Posterior cingulate gyrus (tissue), 11 donors: ENCODE data around the gene MAP3K12.

Experiments
- DNase-seq, 10 donors: peaks; one replicate each; pipeline versions ENCODE4 v3.0.0 to v3.0.0-alpha.2; 2020 to 2021; ENCODE audit warnings: mixed read lengths in 3 of 10
- intact Hi-C: fragments of 100-400 bp; cut with DNase I; formaldehyde crosslinking; loops from one replicate; pipeline ENCODE4 v1.15.1; 2023

Gene MAP3K12

DNA sequence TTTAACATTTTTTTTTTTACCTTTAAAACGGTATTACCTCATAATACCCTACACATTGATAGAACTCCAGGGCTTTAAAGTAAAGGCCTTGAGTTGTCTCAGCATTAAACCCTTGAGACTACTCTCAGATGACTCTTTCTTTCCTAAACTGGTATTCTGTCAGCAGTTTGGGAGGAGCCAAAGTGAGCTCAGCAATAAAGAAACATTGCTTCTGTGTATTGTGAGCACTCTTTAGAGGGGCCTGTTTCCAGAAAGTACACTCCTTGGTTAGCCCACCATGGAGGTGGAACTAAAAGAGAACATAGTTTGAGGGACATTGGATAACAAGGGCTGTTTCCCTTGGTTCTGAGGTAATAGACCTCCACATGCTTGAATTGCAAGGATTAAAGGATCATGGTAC is 20.4 kb downstream of the MAP3K12 start:
- intact Hi-C loops = no loop called here

DNA sequence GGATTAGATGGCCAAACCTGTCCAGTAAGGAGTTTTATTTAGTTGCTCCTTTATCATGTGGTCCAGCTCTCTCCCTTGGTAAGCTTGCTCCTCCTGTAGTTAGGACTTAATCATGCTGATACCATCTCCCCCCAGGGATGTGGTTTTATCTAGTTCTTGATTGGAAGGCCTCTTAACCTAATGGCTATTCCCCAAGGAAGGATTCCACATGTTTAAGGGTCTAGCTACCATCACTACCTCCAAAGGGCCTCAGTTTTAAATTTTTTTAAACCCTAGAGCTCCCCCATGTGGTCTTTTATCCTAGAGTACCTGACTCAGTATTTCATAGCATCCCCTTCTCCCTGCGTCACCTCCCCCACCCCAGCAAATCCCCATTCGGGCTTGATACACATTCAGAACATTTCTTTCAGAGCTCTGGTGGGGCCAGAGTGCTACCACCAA is 22.5 kb downstream of the MAP3K12 start:
- no peak for DNase-seq
- intact Hi-C loops = no loop called here

More for the DNA sequence above, 20.4 kb downstream of the MAP3K12 start:
- no peak for DNase-seq

DNA sequence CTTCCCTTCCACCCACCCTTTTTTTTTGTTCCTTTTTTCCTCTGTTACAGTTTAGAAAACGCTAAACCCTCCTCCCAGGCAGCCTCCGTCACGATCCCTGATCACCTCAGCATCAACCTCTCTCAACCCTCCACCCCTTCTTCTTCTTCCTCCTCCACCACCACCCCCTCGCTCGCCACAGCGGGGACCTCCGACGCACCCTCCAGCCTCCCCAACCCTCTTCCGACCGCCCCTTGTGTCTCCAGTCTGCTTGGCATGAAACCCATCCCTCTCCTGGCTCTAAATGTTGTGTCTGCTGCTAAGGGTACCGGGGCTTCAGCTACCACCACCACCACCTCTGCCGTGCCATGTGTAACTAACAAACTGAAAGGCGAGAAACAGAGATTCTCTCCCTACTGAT is 24.4 kb downstream of the MAP3K12 start:
- DNase-seq = no peak
- intact Hi-C loops = no loop called here

DNA sequence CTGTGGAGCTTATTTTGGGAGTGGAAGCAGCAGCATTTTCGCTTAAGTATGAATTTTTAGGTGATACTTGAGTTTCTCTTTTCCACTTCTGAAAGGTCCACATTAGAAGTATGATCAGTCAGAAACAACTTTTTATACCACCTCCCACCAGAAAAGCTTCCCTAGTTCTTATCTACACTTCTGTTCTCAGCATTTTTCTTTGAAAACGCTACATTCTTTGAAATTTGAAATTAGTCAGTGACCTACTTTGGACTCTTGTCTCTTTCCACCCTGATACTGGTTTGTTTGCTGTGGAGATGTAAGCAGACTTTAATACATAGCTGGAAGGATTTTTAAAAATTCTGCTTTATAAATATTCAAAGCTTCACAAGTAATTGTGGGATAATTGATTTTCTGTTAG is 25.2 kb downstream of the MAP3K12 start:
- DNase-seq = no peak
- intact Hi-C loops = no loop called here

DNA sequence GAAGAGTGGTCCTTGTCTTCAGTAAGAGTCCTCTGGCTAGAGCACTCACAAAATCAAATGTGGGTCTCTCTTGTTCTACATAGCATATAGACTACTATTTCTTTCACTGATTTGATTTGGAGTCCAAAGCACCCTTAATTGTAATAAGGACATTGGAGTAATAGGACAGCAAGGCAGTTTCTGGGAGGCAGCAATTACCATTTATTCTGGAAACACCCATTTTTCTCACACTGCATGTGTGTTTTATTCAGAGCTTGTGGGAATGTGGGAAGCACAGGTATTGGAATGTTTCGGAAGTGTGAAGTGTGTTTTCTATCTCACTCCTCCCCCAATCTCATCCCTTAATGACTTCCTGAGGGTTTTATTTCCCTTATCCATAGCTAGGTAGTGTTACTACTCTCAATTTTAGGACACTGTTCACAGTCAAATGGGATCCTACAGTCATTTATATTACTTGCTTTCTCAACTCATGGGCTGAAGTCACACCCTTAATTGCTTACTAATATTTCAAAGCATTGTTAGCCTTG is 27.1 kb downstream of the MAP3K12 start:
- DNase-seq = no peak
- intact Hi-C loops = no loop called here

DNA sequence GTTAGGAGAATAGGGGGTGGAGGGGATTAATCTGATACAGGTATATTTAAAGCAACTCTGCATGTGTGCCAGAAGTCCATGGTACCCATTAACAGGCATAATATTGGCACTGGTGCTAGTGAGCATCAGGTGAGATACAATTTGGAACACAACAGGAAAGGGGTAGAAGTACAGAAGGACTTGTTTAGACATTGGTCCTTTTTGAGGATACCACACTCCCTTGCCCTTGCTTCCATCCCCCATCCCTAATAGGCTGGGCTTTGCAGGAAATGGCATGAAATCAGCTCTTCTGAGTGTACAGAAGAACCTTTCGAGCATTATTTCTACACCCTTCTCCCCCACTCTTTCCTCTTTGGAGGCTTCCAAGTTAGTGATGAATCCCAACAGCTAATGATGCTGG is 31.0 kb downstream of the MAP3K12 start:
- intact Hi-C loops = no loop called here
- no peak for DNase-seq

DNA sequence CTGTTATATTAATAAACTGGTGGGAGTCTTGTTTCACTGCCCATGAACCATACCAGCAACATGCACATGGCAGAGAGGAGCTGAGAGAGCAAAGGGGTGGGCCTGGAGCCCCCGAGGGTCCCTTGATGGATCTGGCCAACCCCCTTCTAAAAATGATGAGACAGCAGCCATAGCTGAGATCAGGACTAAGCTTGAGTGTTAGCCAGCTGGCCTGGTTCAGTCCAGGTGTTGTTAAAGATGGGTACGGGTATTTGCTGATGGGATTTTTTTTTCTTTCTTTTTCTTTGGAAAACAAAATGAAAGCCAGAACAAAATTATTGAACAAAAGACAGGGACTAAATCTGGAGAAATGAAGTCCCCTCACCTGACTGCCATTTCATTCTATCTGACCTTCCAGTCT is 31.4 kb downstream of the MAP3K12 start:
- intact Hi-C loops = no loop called here
- DNase-seq = no peak

DNA sequence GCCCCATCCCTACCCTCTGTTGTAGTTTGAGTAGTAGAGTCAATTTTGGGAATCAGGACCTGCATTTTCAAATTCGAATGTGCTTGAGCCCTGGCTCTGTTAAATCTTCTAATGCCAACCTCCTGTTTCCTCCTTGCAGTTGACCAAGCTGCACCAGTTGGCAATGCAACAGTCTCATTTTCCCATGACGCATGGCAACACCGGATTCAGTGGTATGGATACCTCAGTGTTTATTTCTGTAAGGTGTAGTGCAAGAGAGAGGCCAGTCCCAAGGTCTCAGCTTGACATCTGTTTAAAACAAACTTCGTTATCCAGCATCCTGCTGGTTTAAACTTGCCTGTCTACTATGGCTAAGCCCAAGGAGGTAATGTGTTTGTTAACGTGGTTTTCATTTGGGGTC is 32.2 kb downstream of the MAP3K12 start:
- DNase-seq = no peak
- intact Hi-C loops = no loop called here

DNA sequence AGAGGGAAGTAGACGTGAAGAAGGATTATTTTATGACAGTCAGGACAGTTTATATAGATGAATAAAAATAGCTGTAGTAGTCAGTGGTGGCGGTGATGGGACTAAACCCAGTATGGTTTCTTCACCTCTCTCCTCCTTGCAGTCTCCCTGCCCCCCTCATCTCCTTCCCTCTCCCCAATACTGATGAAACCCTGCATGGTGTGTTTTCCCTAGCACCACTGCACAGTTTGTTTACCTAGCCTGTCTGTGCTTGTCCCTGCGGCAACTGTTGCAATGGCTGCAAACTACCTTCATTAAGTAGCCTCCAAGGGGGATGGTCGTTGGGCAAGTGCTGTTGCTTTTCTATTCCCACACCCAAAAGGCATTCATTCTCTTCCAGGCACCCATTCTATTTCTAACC is 32.6 kb downstream of the MAP3K12 start:
- intact Hi-C loops = no loop called here
- no peak for DNase-seq

DNA sequence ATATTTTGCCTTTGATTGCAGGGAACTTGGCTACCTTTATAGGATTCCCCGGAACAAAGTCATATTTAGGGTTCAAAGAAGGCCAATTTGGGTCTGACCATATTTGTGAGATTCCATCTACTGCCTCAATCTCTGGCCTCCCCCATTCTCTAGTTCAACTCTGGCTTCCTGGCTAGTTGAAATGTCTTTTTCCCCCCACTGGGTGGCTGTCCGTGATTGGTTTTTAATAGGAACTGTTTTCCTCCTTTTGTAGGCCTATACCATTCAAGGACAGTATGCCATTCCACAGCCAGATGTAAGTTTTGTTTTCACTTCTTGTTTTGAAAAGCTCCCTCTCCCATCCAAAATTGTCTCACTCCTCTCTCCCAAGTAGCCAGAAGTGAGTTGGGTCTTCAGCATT is 33.6 kb downstream of the MAP3K12 start:
- no peak for DNase-seq
- intact Hi-C loops = no loop called here

DNA sequence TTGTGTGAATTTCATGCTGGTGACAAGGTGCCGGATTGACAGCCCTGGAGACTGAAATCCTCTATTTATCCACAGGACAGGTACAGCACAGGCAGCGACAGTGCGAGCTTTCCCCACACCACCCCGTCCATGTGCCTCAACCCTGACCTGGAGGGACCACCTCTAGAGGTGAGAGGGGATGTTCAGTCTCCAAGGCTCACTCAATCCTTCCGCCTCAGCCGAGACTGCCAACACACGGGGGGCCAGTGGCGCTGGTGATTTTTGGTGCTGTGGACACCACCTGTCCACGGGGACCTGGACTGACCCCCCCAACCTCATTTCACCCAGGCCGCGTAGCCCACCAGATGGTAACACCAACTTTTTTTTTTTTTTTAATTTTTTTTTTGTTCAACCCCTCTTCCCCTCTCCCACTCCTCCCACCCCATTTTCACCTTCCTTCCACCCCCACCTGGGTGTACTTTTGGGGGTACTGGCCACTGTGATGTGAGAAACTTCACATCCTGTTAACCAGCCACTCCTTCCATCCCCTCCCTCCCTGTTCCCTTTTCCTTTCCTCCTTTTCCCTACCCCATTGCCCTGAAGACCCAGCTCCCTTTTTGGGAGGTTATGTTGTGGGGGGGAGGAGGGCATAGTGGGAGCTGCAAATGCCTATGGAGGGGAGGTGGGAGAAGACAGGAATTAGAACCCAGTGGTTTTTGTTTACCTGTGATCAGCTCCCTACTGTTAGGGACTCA is 34.4 kb downstream of the MAP3K12 start:
- intact Hi-C loops = no loop called here

DNA sequence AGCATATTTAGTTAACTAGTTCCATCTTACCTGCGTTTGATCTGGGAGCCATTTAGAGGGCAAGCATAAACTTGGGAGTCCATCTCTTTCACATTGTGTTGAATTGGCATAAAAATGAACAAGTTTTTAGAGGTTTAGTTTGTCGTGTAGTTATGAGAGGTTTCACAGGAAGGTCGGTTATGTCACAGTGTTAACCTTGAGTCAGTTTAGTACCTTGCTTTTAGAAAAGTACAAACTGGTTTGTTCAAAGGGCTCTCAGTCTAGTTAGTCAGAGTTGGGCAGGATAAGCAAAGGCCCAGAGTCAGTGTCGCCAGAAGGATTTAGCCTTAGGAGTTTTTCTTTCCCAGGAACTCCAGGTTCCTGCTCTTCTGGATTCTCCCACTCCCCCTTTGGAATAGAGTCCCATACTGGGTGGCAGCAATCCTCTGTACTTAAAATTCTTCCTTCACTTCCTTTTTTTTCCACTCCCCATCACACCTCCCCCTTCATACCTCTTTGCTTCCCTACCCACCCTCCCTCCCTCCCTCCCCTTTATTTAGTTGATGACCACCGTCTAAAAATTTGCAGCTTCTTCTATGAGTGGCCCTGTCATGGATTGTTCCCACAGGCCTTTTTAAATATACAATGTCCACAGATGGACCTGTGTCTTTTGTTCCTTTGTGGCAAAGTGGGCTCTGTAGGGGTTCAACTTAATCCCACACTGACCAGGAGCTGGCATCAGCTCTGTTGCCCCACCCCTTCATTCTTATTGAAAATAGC is 35.3 kb downstream of the MAP3K12 start:
- intact Hi-C loops = no loop called here
- DNase-seq = no peak

More for the DNA sequence above, 34.4 kb downstream of the MAP3K12 start:
- DNase-seq = no peak

DNA sequence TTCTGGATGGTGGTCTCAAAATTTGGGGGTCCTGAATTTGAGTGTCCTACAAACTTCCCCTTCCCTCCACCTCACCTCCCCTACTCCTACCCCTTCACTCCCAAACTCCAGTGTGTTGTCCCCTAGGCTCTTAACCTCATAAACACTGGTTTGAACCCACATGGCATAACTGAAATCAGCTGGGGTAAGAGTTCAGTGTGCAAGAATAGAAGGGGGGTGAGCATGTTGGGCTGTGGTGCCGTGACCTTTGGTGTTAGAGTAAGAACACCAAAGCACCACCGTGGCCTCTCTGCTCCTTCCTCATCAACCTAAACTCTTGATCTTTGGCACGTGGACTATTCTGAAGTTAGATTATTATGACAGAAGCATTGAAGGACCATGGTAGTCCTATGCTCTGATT is 36.3 kb downstream of the MAP3K12 start:
- intact Hi-C loops = no loop called here
- no peak for DNase-seq

DNA sequence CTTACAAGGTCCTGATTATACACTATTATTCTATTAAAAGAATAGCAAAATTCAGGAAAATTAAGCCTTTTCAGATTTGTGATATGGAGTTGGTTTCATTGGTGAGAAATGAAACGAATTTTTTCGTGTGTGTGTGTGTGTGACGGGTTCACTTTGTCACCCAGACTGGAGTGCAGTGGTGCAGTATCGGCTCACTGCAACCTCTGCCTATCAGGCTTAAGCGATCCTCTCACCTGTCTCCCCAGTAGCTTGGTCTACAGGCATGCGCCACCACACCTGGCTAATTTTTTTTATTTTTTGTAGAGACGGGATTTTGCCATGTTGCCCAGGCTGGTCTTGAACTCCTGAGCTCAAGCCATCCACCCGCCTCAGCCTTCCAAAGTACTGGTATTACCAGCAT is 37.7 kb downstream of the MAP3K12 start:
- intact Hi-C loops = no loop called here
- DNase-seq = no peak

DNA sequence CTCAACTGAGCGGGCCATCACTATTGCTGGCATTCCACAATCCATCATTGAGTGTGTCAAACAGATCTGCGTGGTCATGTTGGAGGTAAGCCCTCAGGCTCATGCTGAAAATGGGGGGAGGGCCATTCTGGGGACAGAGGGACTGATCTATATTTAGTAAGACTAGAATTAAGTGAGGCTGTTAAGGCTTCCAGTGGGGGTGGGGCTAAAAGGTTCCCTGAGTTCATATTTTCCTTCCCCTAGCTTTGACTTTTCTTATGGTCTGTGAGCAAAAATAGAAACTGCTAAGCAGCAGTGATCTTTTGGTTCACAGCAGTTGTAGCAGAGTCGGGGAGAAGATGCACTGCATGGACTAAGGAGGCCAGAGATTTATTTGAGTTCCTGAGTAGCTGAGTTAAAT is 38.2 kb downstream of the MAP3K12 start:
- no peak for DNase-seq
- intact Hi-C loops = no loop called here

DNA sequence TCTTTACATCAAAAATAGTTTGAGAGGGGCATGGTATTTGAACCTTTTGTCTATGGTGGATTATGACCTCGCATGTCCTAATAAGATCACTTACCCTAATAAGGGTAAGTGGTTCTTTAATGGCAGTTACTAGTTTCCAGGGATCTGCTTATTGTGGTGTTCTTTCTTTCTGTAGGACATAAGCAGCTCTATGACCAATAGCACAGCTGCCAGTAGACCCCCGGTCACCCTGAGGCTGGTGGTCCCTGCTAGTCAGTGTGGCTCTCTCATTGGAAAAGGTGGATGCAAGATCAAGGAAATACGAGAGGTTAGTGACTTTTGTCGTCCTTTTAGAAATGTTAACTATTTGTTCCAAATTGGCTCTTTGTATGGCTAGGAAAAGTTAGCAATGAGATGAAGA is 40.2 kb downstream of the MAP3K12 start:
- intact Hi-C loops = no loop called here
- DNase-seq = no peak

DNA sequence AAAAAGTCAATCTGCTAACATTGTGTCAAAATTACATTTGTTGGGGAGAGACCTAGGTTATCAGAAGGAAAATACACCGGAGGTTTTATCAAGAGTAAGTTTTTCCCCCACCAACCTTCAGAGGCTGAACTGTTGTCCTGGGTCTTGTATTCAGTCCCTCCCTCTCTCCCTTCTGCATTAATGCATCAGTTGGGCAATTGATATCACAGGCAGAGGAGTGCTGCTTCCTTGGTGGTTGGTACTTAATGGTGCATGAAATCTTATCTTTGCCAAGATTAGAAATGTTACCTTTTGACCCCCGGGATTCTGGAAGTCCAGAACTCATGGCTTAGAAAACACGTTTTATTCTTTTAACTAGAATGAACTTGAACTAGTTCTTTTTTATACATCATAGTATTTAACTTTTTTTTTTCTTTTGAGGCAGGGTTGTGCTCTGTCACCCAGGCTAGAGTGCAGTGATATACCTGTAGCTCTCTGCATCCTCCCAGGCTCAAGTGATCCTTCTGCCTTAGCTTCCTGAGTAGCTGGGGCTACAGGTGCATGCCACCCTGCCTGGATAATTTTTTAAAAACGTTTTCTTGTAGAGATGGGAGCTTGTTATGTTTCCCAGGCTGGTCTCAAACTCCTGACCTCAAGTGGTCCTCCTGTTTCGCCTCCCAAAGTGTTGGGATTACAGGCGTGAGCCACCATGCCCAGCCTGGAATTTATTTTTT is 42.4 kb downstream of the MAP3K12 start:
- intact Hi-C loops = no loop called here

DNA sequence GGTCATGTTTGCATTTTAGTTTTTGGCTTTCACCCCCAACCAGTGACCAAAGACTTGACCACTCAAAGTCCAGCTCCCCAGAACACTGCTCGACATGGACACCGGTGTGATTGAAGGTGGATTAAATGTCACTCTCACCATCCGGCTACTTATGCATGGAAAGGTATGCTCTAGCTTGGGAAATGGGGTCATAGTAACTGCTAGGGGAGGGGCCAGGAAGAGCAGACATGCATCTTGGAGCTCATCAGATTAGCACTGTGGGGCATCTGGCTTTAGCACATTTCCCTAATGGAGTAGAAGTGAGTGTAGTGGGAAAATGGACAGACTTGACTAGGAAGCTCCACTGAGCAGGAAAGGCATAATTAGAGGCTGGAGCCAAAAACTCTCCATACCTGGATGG is 44.6 kb downstream of the MAP3K12 start:
- no peak for DNase-seq
- intact Hi-C loops = no loop called here

More for the DNA sequence above, 42.4 kb downstream of the MAP3K12 start:
- DNase-seq = no peak

DNA sequence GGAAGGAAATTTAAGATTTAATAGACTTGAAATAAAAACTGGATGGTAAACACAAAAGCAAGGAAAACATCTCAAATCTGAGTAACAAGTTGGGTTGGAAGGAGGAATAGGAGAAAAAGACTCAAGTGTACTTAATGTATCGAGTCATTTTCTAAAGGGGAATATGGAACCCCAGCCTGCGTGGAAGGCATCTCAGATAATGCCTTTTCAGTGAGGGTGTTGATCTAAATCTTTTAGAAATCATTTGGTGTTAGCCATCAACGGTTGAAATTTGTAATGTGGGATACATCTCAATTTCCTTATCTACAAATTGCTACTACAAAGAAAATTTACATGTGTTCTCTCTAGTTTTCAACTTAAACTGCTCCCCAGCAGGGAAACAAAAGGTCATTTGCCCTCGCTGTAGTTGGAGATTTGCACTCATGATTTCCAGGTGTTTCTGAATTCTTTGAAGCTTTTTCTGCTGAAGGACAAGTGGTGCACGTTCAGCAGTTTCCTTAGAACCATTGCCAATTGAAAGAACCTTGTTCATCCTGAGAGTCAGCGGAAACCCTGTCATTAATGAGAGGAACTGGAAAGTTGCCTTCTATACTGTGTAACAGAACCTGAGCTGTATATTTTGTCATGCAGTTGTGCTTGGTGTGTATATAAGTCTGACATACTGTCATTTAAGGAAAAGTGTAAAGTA is 45.2 kb downstream of the MAP3K12 start:
- DNase-seq = no peak
- intact Hi-C loops = loop anchor here (2.0 kb wide), 1 partner anchor 47 kb away; the partner anchor contains the start of gene TARBP2
